Muscle layer of duodenum (tissue), 2 donors: ENCODE measurements around the gene METTL24.

ENCODE experiments used
- H3K27ac ChIP-seq: one replicate; pipeline ENCODE4 v1.7.0; 2013; ENCODE audit warnings: mild to moderate bottlenecking, low read length
- H3K27me3 ChIP-seq: one replicate; pipeline ENCODE4 v1.7.0; 2013; ENCODE audit warnings: low read depth, mild to moderate bottlenecking, control low read depth, low read length
- H3K36me3 ChIP-seq, 2 donors: one replicate each; pipeline ENCODE4 v1.7.0; 2013; ENCODE audit warnings: low read length in 2 of 2, control low read depth in 1 of 2, mild to moderate bottlenecking in 1 of 2; ENCODE audit not compliant: insufficient read depth in 2 of 2, control insufficient read depth in 1 of 2
- H3K4me1 ChIP-seq, 2 donors: one replicate each; pipeline ENCODE4 v1.7.0; 2013; ENCODE audit warnings: low read length in 2 of 2, mild to moderate bottlenecking in 2 of 2, control low read depth in 1 of 2, moderate library complexity in 1 of 2; ENCODE audit not compliant: insufficient read depth in 2 of 2, control insufficient read depth in 1 of 2
- H3K4me3 ChIP-seq, 2 donors: one replicate each; pipeline ENCODE4 v1.7.0; 2013; ENCODE audit warnings: low read length in 2 of 2, low read depth in 1 of 2, mild to moderate bottlenecking in 1 of 2
- H3K9me3 ChIP-seq, 2 donors: one replicate each; pipeline ENCODE4 v1.7.0; 2013; ENCODE audit warnings: low read length in 2 of 2, control low read depth in 1 of 2, mild to moderate bottlenecking in 1 of 2; ENCODE audit not compliant: control insufficient read depth in 1 of 2
- donor health status: healthy.

METTL24 gene

GRCh38 chr6:110324548-110324947, 33.6 kb downstream of the METTL24 start:
- H3K4me3 ChIP-seq = no peak overlapping the region
- peak overlapping the region; percentile 1 for H3K27ac ChIP-seq
- no peaks in the 10 kb centered on the region for H3K9me3 ChIP-seq
- peaks cover 24 to 84% of the 10 kb centered on the region in 2 donors for H3K4me1 ChIP-seq
- no peaks in the 10 kb centered on the region for H3K36me3 ChIP-seq
- H3K27me3 ChIP-seq = no peaks in the 10 kb centered on the region

- no peaks in the 10 kb centered on the region for H3K36me3 ChIP-seq
- H3K4me3 ChIP-seq = no peak overlapping the region
- no peak overlapping the region for H3K27ac ChIP-seq
- no peaks in the 10 kb centered on the region for H3K27me3 ChIP-seq
- H3K4me1 ChIP-seq = peaks cover 18 to 73% of the 10 kb centered on the region in 2 donors
- no peaks in the 10 kb centered on the region for H3K9me3 ChIP-seq
Observed at GRCh38 chr6:110323258-110323657, 34.9 kb downstream of the METTL24 start.

GRCh38 chr6:110322874-110323242, 35.3 kb downstream of the METTL24 start:
- no peaks in the 10 kb centered on the region for H3K9me3 ChIP-seq
- H3K27ac ChIP-seq = no peak overlapping the region
- H3K4me1 ChIP-seq = peaks cover 14 to 69% of the 10 kb centered on the region in 2 donors
- no peak overlapping the region for H3K4me3 ChIP-seq
- H3K36me3 ChIP-seq = no peaks in the 10 kb centered on the region
- H3K27me3 ChIP-seq = no peaks in the 10 kb centered on the region

DNA sequence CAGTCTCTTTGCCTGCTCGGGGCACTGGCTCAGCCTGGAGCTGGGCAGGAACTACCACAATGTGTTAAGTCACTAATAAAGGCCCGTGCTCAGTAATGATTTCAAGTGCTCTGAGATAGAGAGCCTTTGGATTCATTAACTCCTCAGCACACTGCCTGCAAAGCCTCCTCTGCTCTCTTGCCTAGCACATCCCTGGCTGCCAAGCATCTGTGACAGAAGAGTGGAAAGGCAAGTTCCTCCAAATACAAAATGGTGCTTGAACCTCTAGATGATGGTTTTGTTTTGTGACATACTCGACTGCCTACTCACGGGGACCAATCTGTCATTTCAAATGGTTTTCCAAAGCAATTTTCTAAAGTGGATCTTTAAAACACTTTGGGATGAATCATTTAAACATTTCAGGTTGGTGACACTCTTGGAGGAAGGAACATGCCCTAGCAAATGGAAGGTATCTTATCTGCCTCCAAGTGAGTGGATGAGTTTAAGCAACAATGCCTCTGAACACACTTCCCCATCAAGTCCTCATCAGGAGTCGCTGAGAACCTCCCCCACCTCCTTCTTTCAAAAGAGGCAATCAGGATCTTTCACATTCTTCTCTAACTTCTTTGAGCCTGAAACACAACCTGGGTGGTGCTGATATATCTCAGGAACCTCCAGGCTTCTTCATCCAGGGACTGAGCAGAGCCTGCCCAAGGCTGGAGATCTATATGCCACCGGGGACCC, 35.8 kb downstream of the METTL24 start:
- no peaks in the 10 kb centered on the region for H3K36me3 ChIP-seq
- H3K27me3 ChIP-seq = no peaks in the 10 kb centered on the region
- no peaks in the 10 kb centered on the region for H3K9me3 ChIP-seq
- H3K27ac ChIP-seq = peak overlapping the region; percentile 19
- H3K4me1 ChIP-seq = peaks cover 13 to 64% of the 10 kb centered on the region in 2 donors
- H3K4me3 ChIP-seq = no peak overlapping the region

DNA sequence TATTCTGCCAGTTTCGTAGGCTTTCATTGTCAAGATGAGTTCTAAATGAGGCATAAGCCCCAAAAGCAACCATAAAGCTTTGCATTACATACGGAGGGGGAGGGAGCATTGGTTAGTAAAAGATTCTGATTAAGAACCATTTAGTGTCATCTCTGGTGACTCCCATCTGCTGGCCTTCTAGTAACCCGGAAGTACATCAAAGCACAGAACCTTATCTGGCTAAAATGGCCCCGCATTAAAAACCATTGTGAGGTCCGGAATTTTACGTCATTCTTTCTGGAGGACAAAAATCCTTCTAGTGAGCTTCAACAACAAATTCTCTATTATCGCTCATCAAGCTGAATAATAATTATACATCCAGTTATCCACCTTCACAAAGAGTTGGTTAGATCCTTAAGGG, 37.8 kb downstream of the METTL24 start:
- Histone ChIP-seq H3K36me3 (no peaks in the 10 kb centered on the region), H3K4me1 (peaks cover 5 to 44% of the 10 kb centered on the region in 2 donors), H3K9me3 (no peaks in the 10 kb centered on the region), H3K27me3 (no peaks in the 10 kb centered on the region), H3K27ac (no peak overlapping the region), H3K4me3 (no peak overlapping the region)

DNA sequence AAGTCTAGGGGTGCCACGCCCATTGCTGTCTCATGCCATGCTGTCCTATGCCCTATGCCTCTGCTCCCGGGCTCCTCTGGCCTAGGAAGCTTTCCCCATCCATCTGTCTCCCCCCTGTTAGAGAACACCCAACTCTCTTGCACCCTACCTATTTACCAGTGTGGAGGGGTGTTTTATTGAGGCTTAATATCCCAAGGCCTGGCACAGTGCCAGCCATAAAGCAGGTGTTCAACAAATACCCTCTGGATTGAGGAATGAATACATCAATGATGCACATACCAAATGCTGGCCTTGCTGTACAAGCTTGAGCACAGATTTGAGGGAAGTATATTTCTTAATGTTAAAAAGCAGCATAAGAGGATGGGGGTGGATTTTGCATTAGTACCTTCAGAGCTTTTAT, 38.3 kb downstream of the METTL24 start:
- Histone ChIP-seq H3K27me3 (no peaks in the 10 kb centered on the region), H3K9me3 (no peaks in the 10 kb centered on the region), H3K27ac (no peak overlapping the region), H3K36me3 (peaks cover 0 to 3% of the 10 kb centered on the region in 2 donors), H3K4me1 (peaks cover 2 to 40% of the 10 kb centered on the region in 2 donors), H3K4me3 (no peak overlapping the region)

- H3K27ac ChIP-seq = no peak overlapping the region
- peaks cover 0 to 3% of the 10 kb centered on the region in 2 donors for H3K36me3 ChIP-seq
- H3K4me3 ChIP-seq = no peak overlapping the region
- no peaks in the 10 kb centered on the region for H3K27me3 ChIP-seq
- peaks cover 0 to 35% of the 10 kb centered on the region in 2 donors for H3K4me1 ChIP-seq
- H3K9me3 ChIP-seq = no peaks in the 10 kb centered on the region
Observed at GRCh38 chr6:110319381-110319780, 38.8 kb downstream of the METTL24 start.

DNA sequence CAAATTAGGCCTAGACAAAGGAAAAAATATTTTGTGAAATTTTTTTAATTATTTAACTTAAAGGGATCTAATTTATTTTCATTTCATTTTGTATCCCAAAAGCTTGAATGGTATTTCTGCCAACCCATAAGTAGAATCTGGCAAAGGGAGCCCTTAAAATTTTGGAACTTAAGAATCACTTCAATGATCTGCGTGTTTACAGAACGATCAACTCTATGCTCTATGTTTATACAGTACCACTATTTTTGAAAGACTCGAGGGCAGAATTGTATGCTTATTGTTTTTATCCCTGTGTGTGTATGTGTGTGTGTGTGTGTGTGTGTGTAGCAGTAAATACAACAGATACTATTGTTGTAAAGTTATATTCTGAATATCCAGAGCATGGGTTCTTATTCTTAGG, 39.2 kb downstream of the METTL24 start:
- Histone ChIP-seq H3K4me1 (peaks cover 0 to 31% of the 10 kb centered on the region in 2 donors), H3K4me3 (no peak overlapping the region), H3K27ac (no peak overlapping the region)

GRCh38 chr6:110317646-110318045, 40.5 kb downstream of the METTL24 start:
- Histone ChIP-seq H3K27me3 (no peaks in the 10 kb centered on the region), H3K9me3 (no peaks in the 10 kb centered on the region), H3K27ac (no peak overlapping the region), H3K36me3 (peaks cover 1 to 3% of the 10 kb centered on the region in 2 donors), H3K4me1 (peaks cover 0 to 18% of the 10 kb centered on the region in 2 donors), H3K4me3 (no peak overlapping the region)

More for the DNA sequence above, 39.2 kb downstream of the METTL24 start:
- Histone ChIP-seq H3K27me3 (no peaks in the 10 kb centered on the region), H3K9me3 (no peaks in the 10 kb centered on the region), H3K36me3 (peaks cover 0 to 3% of the 10 kb centered on the region in 2 donors)

GRCh38 chr6:110317189-110317588, 41.0 kb downstream of the METTL24 start:
- no peak overlapping the region for H3K4me3 ChIP-seq
- H3K4me1 ChIP-seq = peaks cover 0 to 14% of the 10 kb centered on the region in 2 donors
- no peaks in the 10 kb centered on the region for H3K27me3 ChIP-seq
- no peaks in the 10 kb centered on the region for H3K9me3 ChIP-seq
- no peak overlapping the region for H3K27ac ChIP-seq
- peaks cover 3 to 4% of the 10 kb centered on the region in 2 donors for H3K36me3 ChIP-seq

DNA sequence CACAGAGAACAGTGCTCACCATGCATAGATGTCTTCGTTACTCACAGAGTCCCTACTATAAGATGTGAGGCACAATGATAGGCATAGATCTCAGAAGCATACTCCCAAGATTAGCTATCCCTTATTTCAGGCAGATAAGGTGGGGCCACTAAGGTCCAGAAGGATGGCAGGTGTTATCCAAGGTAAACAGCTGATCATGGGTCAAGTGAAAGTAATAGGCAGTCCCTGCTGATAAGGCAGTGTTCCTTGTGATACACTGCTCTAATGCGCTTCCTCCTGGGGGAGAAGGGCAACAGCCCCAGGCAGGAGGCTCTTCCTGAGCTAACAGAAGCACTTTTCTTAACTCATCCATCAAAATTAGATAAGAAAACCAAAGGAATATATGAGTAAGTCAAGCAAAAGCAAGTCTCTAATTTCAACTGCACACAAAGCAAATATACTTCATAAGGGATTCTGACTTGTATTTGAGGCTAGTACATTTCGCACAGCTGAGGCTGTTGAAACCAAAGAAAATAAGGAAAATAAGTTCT, 42.2 kb downstream of the METTL24 start:
- Histone ChIP-seq H3K27ac (no peak overlapping the region), H3K4me3 (no peak overlapping the region), H3K36me3 (peaks cover 3 to 4% of the 10 kb centered on the region in 2 donors)

More for the DNA sequence above, 42.2 kb downstream of the METTL24 start:
- peaks cover 0 to 7% of the 10 kb centered on the region in 2 donors for H3K4me1 ChIP-seq
- H3K9me3 ChIP-seq = no peaks in the 10 kb centered on the region
- H3K27me3 ChIP-seq = no peaks in the 10 kb centered on the region
